GM13976 (cell line): ENCODE results near the gene SIX3.
A peak's percentile ranks its signal among the peaks of the same experiment; 100 is the strongest.

Source experiments
- DNase-seq: peaks from one replicate; pipeline ENCODE4 v3.0.0; 2012; ENCODE audit warnings: low spot score
- CTCF ChIP-seq: IDR thresholded peaks from 2 replicates; pipeline ENCODE4 v1.5.1; 2012; ENCODE audit warnings: borderline replicate concordance, mild to moderate bottlenecking; ENCODE audit not compliant: insufficient read depth; ENCODE audit errors: extremely low read depth, missing control alignments, control extremely low read depth
- in situ Hi-C: fragments of 300-500 bp; cut with MboI; formaldehyde crosslinking; loops from one replicate; pipeline ENCODE4 v1.12.0; 2022; ENCODE audit warnings: low sequenced_read_pairs, mixed read lengths, inconsistent platforms; ENCODE audit not compliant: unreplicated experiment

SIX3 gene

DNA sequence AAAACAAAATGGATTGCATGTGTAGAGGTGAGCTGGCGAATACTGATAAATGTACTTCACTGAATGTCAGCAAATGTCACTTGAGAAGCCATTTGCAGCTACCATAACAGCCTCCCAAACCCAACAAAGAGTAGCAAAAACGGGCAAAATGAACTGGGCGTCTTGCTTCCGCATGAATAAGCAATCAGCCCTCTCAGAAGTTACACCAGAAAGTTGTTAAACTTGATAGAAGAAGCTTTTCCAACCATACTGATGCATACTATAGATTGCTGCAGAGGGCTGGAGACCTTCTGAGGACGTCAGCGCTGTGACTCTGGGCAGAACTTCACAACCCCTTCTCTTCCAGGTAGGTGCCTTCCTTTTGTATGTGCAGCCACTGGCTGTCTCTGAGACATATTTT, 18.7 kb upstream of the SIX3 start:
- no peak for DNase-seq
- in situ Hi-C loops: no loop called here
- no peak for TF ChIP-seq CTCF

DNA sequence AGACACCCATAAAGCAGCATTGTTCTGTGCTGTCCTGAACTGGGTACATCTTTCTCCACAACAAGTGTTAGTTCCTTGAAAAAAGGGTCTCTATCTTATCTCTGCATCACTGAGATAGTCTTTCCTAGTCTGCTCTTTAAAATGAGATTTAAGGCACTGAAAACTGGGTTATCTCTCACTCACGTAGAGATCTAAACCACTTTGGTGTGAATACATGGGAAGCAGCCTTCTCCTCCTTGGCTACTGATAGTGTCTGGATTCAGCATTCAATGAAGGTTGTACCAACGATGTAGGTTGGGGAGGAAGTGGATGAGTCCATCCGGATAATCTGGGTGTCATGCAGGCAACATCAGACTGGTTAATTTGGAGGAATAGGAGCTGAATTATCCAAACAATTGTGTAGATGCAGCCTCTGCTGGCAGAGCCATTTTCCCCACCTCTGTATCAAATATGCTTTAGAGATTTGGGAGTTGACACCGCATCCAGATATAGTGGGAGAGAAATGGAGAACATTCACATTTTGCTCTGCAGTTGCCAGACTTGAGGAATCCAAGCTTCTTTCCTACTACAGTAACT, 15.9 kb upstream of the SIX3 start:
- TF ChIP-seq CTCF: no peak
- DNase-seq: no peak
- in situ Hi-C loops: no loop called here

DNA sequence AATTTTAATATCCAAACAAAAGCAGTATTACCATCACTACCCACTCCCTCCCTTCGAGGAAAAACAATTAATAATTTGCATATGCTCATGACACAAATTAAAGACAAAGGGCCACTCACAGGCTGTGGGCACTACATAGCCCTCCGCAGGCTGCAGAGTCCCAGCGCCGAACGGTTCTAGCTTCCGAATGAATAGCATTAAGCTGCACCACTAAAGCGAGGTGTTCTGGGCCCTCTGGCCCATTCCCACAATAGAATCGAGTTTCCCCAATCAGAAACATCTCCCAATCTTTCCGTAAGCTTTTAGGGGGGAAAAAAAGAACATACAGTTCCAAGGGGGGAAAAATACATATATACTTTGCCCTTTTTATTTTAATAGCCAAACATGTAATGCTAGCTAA, 14.5 kb upstream of the SIX3 start:
- TF ChIP-seq CTCF: no peak

GRCh38 chr2:44927985-44928482, 13.5 kb upstream of the SIX3 start:
- in situ Hi-C loops: no loop called here
- TF ChIP-seq CTCF: no peak
- DNase-seq: no peak

More for the DNA sequence above, 14.5 kb upstream of the SIX3 start:
- in situ Hi-C loops: no loop called here
- DNase-seq: no peak

- no peak for TF ChIP-seq CTCF
- peak; percentile 35 for DNase-seq
- in situ Hi-C loops: no loop called here
Measured at GRCh38 chr2:44928483-44929158, 12.9 kb upstream of the SIX3 start.

DNA sequence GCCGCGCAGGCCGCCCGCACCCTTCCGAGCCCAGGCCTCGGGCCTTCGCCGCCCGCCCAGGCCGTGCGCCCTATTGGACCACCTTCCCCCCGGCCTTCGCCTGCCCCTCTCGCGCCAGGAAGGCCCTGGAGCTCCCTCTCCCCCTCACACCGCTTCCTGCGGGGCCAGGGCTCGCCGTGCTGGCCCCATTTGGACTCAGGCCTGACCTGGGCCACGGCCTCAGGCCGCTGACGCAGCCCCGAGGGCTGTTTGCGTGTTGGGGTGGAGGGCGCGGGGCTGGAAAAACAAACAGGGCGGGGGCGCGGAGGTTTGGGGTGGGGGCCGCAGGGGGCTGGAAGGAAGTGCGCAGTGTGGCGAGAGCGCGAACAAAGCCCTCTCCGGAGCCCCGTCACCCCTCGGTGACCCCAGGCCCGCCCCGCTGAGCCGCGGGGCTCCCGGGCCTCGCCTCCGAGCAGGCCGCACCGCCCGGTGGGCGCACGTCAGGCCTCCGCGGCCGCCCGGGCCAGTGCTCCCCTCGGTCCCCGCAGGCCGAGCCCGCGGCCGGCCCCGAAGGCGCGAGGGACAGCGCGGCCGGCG, 12.3 kb upstream of the SIX3 start:
- no peak for DNase-seq
- TF ChIP-seq CTCF: no peak
- in situ Hi-C loops: no loop called here
